ENCODE results near the gene SRSF6. TPM values are rescaled to one million over a fixed set of nuclear protein-coding genes. Genes with fewer than 3 reads are reported as not detected.

Gene SRSF6
- total RNA-seq, 1 experiment from 2014 or later: 202 TPM

DNA sequence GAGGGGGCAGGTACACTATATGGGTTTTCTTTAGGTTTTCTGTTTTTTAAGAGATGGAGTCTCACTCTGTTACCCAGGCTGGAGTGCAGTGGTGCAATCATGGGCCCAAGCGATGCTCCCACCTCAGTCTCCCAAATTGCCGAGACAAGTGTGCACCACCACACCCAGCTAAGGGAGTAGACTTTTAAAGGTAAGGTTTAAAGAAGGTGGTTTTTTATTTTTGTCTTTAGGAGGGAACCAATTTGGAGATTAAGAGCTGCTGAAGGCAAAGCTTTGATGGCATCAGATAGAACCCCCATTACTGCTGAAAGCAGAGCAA, 7.9 kb downstream of the SRSF6 start:
- CTCF ChIA-PET: interaction anchor here (0.7 kb wide), 1 partner anchor 70 kb away, joined by 3 read pairs; no protein-coding TSS in a partner anchor

DNA sequence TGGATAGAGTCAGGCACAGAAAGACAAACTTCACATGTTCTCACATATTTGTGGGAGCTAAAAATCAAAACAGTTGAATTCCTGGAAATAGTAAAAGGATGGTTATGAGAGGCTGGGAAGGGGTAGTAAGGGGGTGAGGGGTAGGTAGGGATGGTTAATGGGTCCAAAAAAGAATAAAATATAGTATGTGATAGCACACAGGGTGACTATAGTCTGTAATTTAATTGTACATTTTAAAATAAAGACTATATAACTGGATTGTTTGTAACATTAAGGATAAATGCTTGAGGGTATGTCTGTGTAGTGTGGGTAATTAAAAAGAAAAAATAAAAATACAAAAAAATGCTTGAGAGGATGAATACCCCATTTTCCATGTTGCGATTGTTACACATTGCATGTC, 9.9 kb downstream of the SRSF6 start:
- H3K9me3 Mint-ChIP-seq (ENCODE audit: low read depth, unreplicated experiment): no peaks in the 10 kb centered on the region
- H3K27me3 Mint-ChIP-seq (ENCODE audit: unreplicated experiment): no peaks in the 10 kb centered on the region
- intact Hi-C loops (cut with micrococcal nuclease; ENCODE audit: unreplicated experiment): loop anchor here (5.0 kb wide), 1 partner anchor 40 kb away; the partner anchor contains the start of gene L3MBTL1
- peak overlapping the region; percentile 48 for H3K27ac Mint-ChIP-seq (ENCODE audit: unreplicated experiment)
- TF ChIP-seq, protein P1, sequence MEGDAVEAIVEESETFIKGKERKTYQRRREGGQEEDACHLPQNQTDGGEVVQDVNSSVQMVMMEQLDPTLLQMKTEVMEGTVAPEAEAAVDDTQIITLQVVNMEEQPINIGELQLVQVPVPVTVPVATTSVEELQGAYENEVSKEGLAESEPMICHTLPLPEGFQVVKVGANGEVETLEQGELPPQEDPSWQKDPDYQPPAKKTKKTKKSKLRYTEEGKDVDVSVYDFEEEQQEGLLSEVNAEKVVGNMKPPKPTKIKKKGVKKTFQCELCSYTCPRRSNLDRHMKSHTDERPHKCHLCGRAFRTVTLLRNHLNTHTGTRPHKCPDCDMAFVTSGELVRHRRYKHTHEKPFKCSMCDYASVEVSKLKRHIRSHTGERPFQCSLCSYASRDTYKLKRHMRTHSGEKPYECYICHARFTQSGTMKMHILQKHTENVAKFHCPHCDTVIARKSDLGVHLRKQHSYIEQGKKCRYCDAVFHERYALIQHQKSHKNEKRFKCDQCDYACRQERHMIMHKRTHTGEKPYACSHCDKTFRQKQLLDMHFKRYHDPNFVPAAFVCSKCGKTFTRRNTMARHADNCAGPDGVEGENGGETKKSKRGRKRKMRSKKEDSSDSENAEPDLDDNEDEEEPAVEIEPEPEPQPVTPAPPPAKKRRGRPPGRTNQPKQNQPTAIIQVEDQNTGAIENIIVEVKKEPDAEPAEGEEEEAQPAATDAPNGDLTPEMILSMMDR (IDR thresholded peaks at IDR 0.05; ENCODE audit: unreplicated experiment): no peak
- BruUV-seq (replicated peaks): no TSS peak
- H3K4me3 Mint-ChIP-seq (ENCODE audit: low read depth, unreplicated experiment): no peak overlapping the region
- H3K4me1 Mint-ChIP-seq (ENCODE audit: low read depth, unreplicated experiment): peaks cover 7% of the 10 kb centered on the region
- peaks cover 73% of the 10 kb centered on the region for H3K36me3 Mint-ChIP-seq (ENCODE audit: insufficient read depth, unreplicated experiment)
- DNase-seq: no peak
- CTCF ChIA-PET: no interaction called here

More for the DNA sequence above, 7.9 kb downstream of the SRSF6 start:
- intact Hi-C loops (cut with micrococcal nuclease; ENCODE audit: unreplicated experiment): loop anchor here (5.0 kb wide), 1 partner anchor 42 kb away; the partner anchor contains the start of gene L3MBTL1
- no TSS peak for BruUV-seq (replicated peaks)
- H3K27me3 Mint-ChIP-seq (ENCODE audit: unreplicated experiment): no peaks in the 10 kb centered on the region
- TF ChIP-seq, protein P1 (IDR thresholded peaks at IDR 0.05; ENCODE audit: unreplicated experiment): no peak
- DNase-seq: no peak
- no peaks in the 10 kb centered on the region for H3K9me3 Mint-ChIP-seq (ENCODE audit: low read depth, unreplicated experiment)
- peak overlapping the region; percentile 25 for H3K27ac Mint-ChIP-seq (ENCODE audit: unreplicated experiment)
- peaks cover 85% of the 10 kb centered on the region for H3K36me3 Mint-ChIP-seq (ENCODE audit: insufficient read depth, unreplicated experiment)
- peaks cover 10% of the 10 kb centered on the region for H3K4me1 Mint-ChIP-seq (ENCODE audit: low read depth, unreplicated experiment)
- H3K4me3 Mint-ChIP-seq (ENCODE audit: low read depth, unreplicated experiment): no peak overlapping the region

DNA sequence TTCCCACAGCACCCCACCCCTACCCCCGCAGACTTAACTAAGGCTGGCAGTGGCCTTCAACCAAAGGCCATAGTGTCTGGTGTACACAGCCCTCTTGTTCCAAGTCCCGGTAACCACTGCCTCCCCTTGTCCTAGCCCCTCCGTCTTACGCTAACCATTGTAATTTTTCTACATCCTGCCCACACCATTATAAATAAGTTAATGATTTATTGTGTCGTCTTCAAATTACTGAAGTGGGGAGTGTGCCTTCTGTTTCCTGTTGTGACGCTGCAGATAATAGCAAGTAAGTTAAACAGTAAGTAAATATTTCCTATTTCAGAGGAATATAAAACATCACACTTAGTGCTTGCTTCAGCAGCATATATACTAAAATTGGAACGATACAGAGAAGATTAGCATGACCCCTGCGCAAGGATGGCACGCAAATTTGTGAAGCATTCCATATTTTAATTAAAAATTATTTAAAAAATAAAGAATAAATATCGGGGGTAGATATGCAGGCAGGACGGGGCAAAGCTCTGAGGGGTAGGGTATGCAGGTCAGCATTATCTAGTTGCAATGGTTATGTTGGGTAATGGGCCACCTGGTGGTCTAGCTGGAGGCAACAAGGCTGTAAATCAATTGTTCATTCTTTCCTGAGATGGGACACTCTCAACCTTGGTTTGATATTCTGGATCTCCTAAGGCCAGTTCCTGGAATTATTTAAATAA, 15.1 kb downstream of the SRSF6 start:
- no peak overlapping the region for H3K27ac Mint-ChIP-seq (ENCODE audit: unreplicated experiment)
- H3K4me3 Mint-ChIP-seq (ENCODE audit: low read depth, unreplicated experiment): no peak overlapping the region
- peaks cover 22% of the 10 kb centered on the region for H3K36me3 Mint-ChIP-seq (ENCODE audit: insufficient read depth, unreplicated experiment)
- intact Hi-C loops (cut with micrococcal nuclease; ENCODE audit: unreplicated experiment): no loop called here
- H3K9me3 Mint-ChIP-seq (ENCODE audit: low read depth, unreplicated experiment): no peaks in the 10 kb centered on the region
- TF ChIP-seq, protein P1 (IDR thresholded peaks at IDR 0.05; ENCODE audit: unreplicated experiment): no peak
- no peaks in the 10 kb centered on the region for H3K27me3 Mint-ChIP-seq (ENCODE audit: unreplicated experiment)
- CTCF ChIA-PET: interaction anchor here (0.7 kb wide), 1 partner anchor 748 kb away, joined by 6 read pairs; no protein-coding TSS in a partner anchor
- H3K4me1 Mint-ChIP-seq (ENCODE audit: low read depth, unreplicated experiment): peaks cover 7% of the 10 kb centered on the region
- no TSS peak for BruUV-seq (replicated peaks)
- DNase-seq: no peak

DNA sequence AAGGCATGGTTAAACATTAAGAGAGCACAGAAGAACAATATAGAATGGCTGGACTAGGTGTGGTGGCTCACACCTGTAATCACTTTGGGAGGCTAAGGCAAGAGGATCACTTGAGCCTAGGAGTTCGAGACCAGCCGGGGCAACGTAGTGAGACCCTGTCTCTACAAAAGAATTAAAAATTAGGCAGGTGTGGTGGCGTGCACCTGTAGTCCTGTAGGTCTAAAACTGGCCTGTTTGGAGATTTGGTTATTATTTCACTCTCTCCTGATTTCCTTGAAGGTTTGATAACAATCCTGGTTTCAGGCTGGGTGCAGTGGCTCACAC, 15.6 kb downstream of the SRSF6 start:
- peaks cover 7% of the 10 kb centered on the region for H3K4me1 Mint-ChIP-seq (ENCODE audit: low read depth, unreplicated experiment)
- no TSS peak for BruUV-seq (replicated peaks)
- H3K27ac Mint-ChIP-seq (ENCODE audit: unreplicated experiment): no peak overlapping the region
- intact Hi-C loops (cut with micrococcal nuclease; ENCODE audit: unreplicated experiment): no loop called here
- CTCF ChIA-PET: interaction anchor here (0.7 kb wide), 1 partner anchor 747 kb away, joined by 6 read pairs; no protein-coding TSS in a partner anchor
- no peak for DNase-seq
- H3K4me3 Mint-ChIP-seq (ENCODE audit: low read depth, unreplicated experiment): no peak overlapping the region
- TF ChIP-seq, protein P1 (IDR thresholded peaks at IDR 0.05; ENCODE audit: unreplicated experiment): no peak
- H3K9me3 Mint-ChIP-seq (ENCODE audit: low read depth, unreplicated experiment): no peaks in the 10 kb centered on the region
- H3K27me3 Mint-ChIP-seq (ENCODE audit: unreplicated experiment): no peaks in the 10 kb centered on the region
- peaks cover 22% of the 10 kb centered on the region for H3K36me3 Mint-ChIP-seq (ENCODE audit: insufficient read depth, unreplicated experiment)

Data from Calu3 (cell line).